ENCODE measurements around the gene EXOC2.

Gene EXOC2

GRCh38 chr6:515267-515666, 177.7 kb downstream of the EXOC2 start:
- TF ChIP-seq EZH2 (IDR thresholded peaks at IDR 0.05; ENCODE audit: borderline replicate concordance, low read depth, low read length, severe bottlenecking) (no peak), CTCF (IDR thresholded peaks at IDR 0.05; ENCODE audit: borderline replicate concordance, extremely low read depth, low read length, poor library complexity, severe bottlenecking) (no peak)
- ATAC-seq (ENCODE audit: insufficient read depth, low read depth) (no peak), DNase-seq (no peak)
- Histone ChIP-seq H3K79me2 (ENCODE audit: insufficient read depth, low read length) (no peaks in the 10 kb centered on the region), H3K4me2 (ENCODE audit: insufficient read depth, low read length) (no peak overlapping the region), H2AFZ (ENCODE audit: low read depth, low read length) (no peak overlapping the region), H4K20me1 (ENCODE audit: insufficient read depth, low read length) (0 out of 2 replicates have a peak, but pooled peaks cover 4% of the 10 kb centered on the region), H3K36me3 (ENCODE audit: insufficient read depth, low read length) (no peaks in the 10 kb centered on the region), H3K4me3 (ENCODE audit: low read depth in 1 of 2, low read length in 2 of 2) (no peak overlapping the region), H3K27me3 (ENCODE audit: insufficient read depth, low read length, poor library complexity) (no peaks in the 10 kb centered on the region), H3K9me3 (ENCODE audit: insufficient read depth, low read length, severe bottlenecking) (no peaks in the 10 kb centered on the region), H3K4me1 (ENCODE audit: insufficient read depth, low read length) (peaks cover 13% of the 10 kb centered on the region), H3K27ac (ENCODE audit: low read length) (no peak overlapping the region), H3K9ac (ENCODE audit: low read depth, low read length) (no peak overlapping the region)

- no peak overlapping the region for H2AFZ ChIP-seq (ENCODE audit: low read depth, low read length)
- H3K36me3 ChIP-seq (ENCODE audit: insufficient read depth, low read length): no peaks in the 10 kb centered on the region
- H3K9ac ChIP-seq (ENCODE audit: low read depth, low read length): no peak overlapping the region
- no peaks in the 10 kb centered on the region for H3K9me3 ChIP-seq (ENCODE audit: insufficient read depth, low read length, severe bottlenecking)
- DNase-seq (no peak), ATAC-seq (ENCODE audit: insufficient read depth, low read depth) (no peak)
- peaks cover 20% of the 10 kb centered on the region for H3K4me1 ChIP-seq (ENCODE audit: insufficient read depth, low read length)
- H3K4me2 ChIP-seq (ENCODE audit: insufficient read depth, low read length): no peak overlapping the region
- H3K79me2 ChIP-seq (ENCODE audit: insufficient read depth, low read length): no peaks in the 10 kb centered on the region
- TF ChIP-seq CTCF (IDR thresholded peaks at IDR 0.05; ENCODE audit: borderline replicate concordance, extremely low read depth, low read length, poor library complexity, severe bottlenecking) (no peak), EZH2 (IDR thresholded peaks at IDR 0.05; ENCODE audit: borderline replicate concordance, low read depth, low read length, severe bottlenecking) (no peak)
- no peaks in the 10 kb centered on the region for H3K27me3 ChIP-seq (ENCODE audit: insufficient read depth, low read length, poor library complexity)
- H3K27ac ChIP-seq (ENCODE audit: low read length): no peak overlapping the region
- 0 out of 2 replicates have a peak, but pooled peaks cover 4% of the 10 kb centered on the region for H4K20me1 ChIP-seq (ENCODE audit: insufficient read depth, low read length)
- H3K4me3 ChIP-seq (ENCODE audit: low read depth in 1 of 2, low read length in 2 of 2): no peak overlapping the region
Measured at GRCh38 chr6:514396-514978, 178.5 kb downstream of the EXOC2 start.

- Histone ChIP-seq H3K4me2 (ENCODE audit: insufficient read depth, low read length) (no peak overlapping the region), H3K36me3 (ENCODE audit: insufficient read depth, low read length) (no peaks in the 10 kb centered on the region), H3K27ac (ENCODE audit: low read length) (no peak overlapping the region), H2AFZ (ENCODE audit: low read depth, low read length) (no peak overlapping the region), H3K9me3 (ENCODE audit: insufficient read depth, low read length, severe bottlenecking) (no peaks in the 10 kb centered on the region), H3K79me2 (ENCODE audit: insufficient read depth, low read length) (no peaks in the 10 kb centered on the region), H4K20me1 (ENCODE audit: insufficient read depth, low read length) (0 out of 2 replicates have a peak, but pooled peaks cover 4% of the 10 kb centered on the region), H3K4me1 (ENCODE audit: insufficient read depth, low read length) (peaks cover 25% of the 10 kb centered on the region), H3K27me3 (ENCODE audit: insufficient read depth, low read length, poor library complexity) (no peaks in the 10 kb centered on the region), H3K9ac (ENCODE audit: low read depth, low read length) (no peak overlapping the region), H3K4me3 (ENCODE audit: low read depth in 1 of 2, low read length in 2 of 2) (no peak overlapping the region)
- TF ChIP-seq CTCF (IDR thresholded peaks at IDR 0.05; ENCODE audit: borderline replicate concordance, extremely low read depth, low read length, poor library complexity, severe bottlenecking) (no peak), EZH2 (IDR thresholded peaks at IDR 0.05; ENCODE audit: borderline replicate concordance, low read depth, low read length, severe bottlenecking) (no peak)
- DNase-seq (no peak), ATAC-seq (ENCODE audit: insufficient read depth, low read depth) (no peak)
Measured at GRCh38 chr6:513961-514360, 179.0 kb downstream of the EXOC2 start.
